AG04450 (cell line): ENCODE results near the gene CCSER2. TPM values are rescaled to one million over a fixed set of nuclear protein-coding genes. Genes with fewer than 3 reads are reported as not detected.
A peak's percentile ranks its signal among the peaks of the same experiment; 100 is the strongest.

Experiments
- CTCF ChIA-PET: fragments of 300-600, 350-600 bp; formaldehyde crosslinking; extraction: SDS; loops from one replicate; lab custom pipeline; 2022; ENCODE audit warnings: antibody characterized with exemption, inconsistent platforms; lab: Charles Lee
- POLR2A ChIA-PET: fragments of 350-600 bp; formaldehyde crosslinking; extraction: SDS; loops from one replicate; lab custom pipeline; 2021; ENCODE audit warnings: antibody characterized with exemption, inconsistent platforms; lab: Yijun Ruan, JAX
- DNase-seq: peaks from one replicate; pipeline ENCODE4 v3.0.0-alpha.2; 2011; ENCODE audit warnings: low read depth, low spot score
- H3K27ac ChIP-seq: one replicate; pipeline ENCODE4 v1.5.1; 2012; ENCODE audit warnings: low read depth, low read length, control low read depth
- H3K27me3 ChIP-seq: one replicate; pipeline ENCODE4 v1.6.0; 2012; ENCODE audit warnings: low read length; ENCODE audit not compliant: control insufficient read depth, insufficient read depth
- H3K4me3 ChIP-seq: 2 replicates; pipeline ENCODE4 v1.5.1; 2011; ENCODE audit warnings: mild to moderate bottlenecking, low read depth, low read length, control low read depth
- H3K9me3 ChIP-seq: 2 replicates; pipeline ENCODE4 v1.5.1; 2012; ENCODE audit warnings: low read length; ENCODE audit not compliant: control insufficient read depth, insufficient read depth
- CTCF ChIP-seq: IDR thresholded peaks from 2 replicates; pipeline ENCODE4 v1.5.1; 2011; ENCODE audit warnings: low read depth, low read length, control low read depth, inconsistent platforms
- polyA plus RNA-seq: library from polyadenylated mRNA; depleted of rRNA; stranded (reverse); fragments of >200 nt; gene quantifications from 2 replicates; pipeline ENCODE4 v1.2.3, GENCODE V29; 2011

CCSER2 gene
- polyA plus RNA-seq, 1 experiment, result 51.0 TPM

- CTCF ChIA-PET, result interaction anchor here (0.6 kb wide), 1 partner anchor 156 kb away, joined by 10 read pairs; no protein-coding TSS in a partner anchor
- no peak overlapping the region for H3K27ac ChIP-seq
- H3K27me3 ChIP-seq, result no peaks in the 10 kb centered on the region
- H3K4me3 ChIP-seq, result no peak overlapping the region
- DNase-seq, result no peak
- POLR2A ChIA-PET, result interaction anchor here (0.7 kb wide), 1 partner anchor 87 kb away, joined by 5 read pairs; no protein-coding TSS in a partner anchor
- TF ChIP-seq CTCF, result no peak
- peaks cover 2% of the 10 kb centered on the region; the same call in 1 of the 2 replicates for H3K9me3 ChIP-seq
Observed at GRCh38 chr10:84423719-84424118, 95.3 kb downstream of the CCSER2 start.

GRCh38 chr10:84424731-84425167 is 96.4 kb downstream of the CCSER2 start:
- ChIA-PET POLR2A (interaction anchor here (0.7 kb wide), 1 partner anchor 52 kb away, joined by 3 read pairs; no protein-coding TSS in a partner anchor), CTCF (interaction anchor here (1.0 to 2.4 kb wide), 2 partner anchors 50 to 113 kb away, joined by 3 to 15 read pairs; no protein-coding TSS in a partner anchor)
- peak overlapping the region; percentile 71 for H3K27ac ChIP-seq
- no peaks in the 10 kb centered on the region for H3K27me3 ChIP-seq
- TF ChIP-seq CTCF, result no peak
- H3K4me3 ChIP-seq, result peak overlapping the region; percentile 51
- H3K9me3 ChIP-seq, result peaks cover 2% of the 10 kb centered on the region; the same call in 1 of the 2 replicates
- DNase-seq, result peak; percentile 89

GRCh38 chr10:84427903-84428650 is 99.7 kb downstream of the CCSER2 start:
- H3K27me3 ChIP-seq, result no peaks in the 10 kb centered on the region
- POLR2A ChIA-PET, result no interaction called here
- CTCF ChIA-PET, result interaction anchor here (4.5 kb wide), 1 partner anchor 110 kb away, joined by 41 read pairs; no protein-coding TSS in a partner anchor
- no peaks in the 10 kb centered on the region for H3K9me3 ChIP-seq
- no peak for TF ChIP-seq CTCF
- DNase-seq, result no peak
- no peak overlapping the region for H3K4me3 ChIP-seq
- no peak overlapping the region for H3K27ac ChIP-seq

- TF ChIP-seq CTCF, result no peak
- CTCF ChIA-PET, result interaction anchor here (4.5 kb wide), 1 partner anchor 109 kb away, joined by 41 read pairs; no protein-coding TSS in a partner anchor
- DNase-seq, result no peak
- H3K27me3 ChIP-seq, result no peaks in the 10 kb centered on the region
- no peaks in the 10 kb centered on the region for H3K9me3 ChIP-seq
- POLR2A ChIA-PET, result no interaction called here
- H3K4me3 ChIP-seq, result no peak overlapping the region
- H3K27ac ChIP-seq, result no peak overlapping the region
Observed at GRCh38 chr10:84428711-84429110, 100.3 kb downstream of the CCSER2 start.
